Stomach smooth muscle (tissue), 2 donors: ENCODE results near the gene YRDC.

Source experiments
- H3K27ac ChIP-seq: one replicate; pipeline ENCODE4 v1.7.0; 2013; ENCODE audit warnings: mild to moderate bottlenecking, low read length, inconsistent platforms
- H3K27me3 ChIP-seq, 2 donors: one replicate each; pipeline ENCODE4 v1.7.0; 2013; ENCODE audit warnings: low read length in 2 of 2; ENCODE audit not compliant: insufficient read depth in 2 of 2, control insufficient read depth in 1 of 2
- H3K36me3 ChIP-seq, 2 donors: one replicate each; pipeline ENCODE4 v1.7.0; 2013; ENCODE audit warnings: low read length in 2 of 2; ENCODE audit not compliant: control insufficient read depth in 2 of 2, insufficient read depth in 2 of 2
- H3K4me1 ChIP-seq: one replicate; pipeline ENCODE4 v1.7.0; 2013; ENCODE audit warnings: low read length; ENCODE audit not compliant: control insufficient read depth, insufficient read depth
- H3K4me3 ChIP-seq, 2 donors: one replicate each; pipeline ENCODE4 v1.7.0; 2013; ENCODE audit warnings: low read length in 2 of 2
- H3K9ac ChIP-seq, 2 donors: one replicate each; pipeline ENCODE4 v1.7.0; 2013; ENCODE audit warnings: low read length in 2 of 2, mild to moderate bottlenecking in 1 of 2
- H3K9me3 ChIP-seq, 2 donors: one replicate each; pipeline ENCODE4 v1.7.0; 2013; ENCODE audit warnings: low read length in 2 of 2; ENCODE audit not compliant: control insufficient read depth in 2 of 2
- donor health status: healthy.
- donor health status: Pancreatic carcinoma.

Gene YRDC

DNA sequence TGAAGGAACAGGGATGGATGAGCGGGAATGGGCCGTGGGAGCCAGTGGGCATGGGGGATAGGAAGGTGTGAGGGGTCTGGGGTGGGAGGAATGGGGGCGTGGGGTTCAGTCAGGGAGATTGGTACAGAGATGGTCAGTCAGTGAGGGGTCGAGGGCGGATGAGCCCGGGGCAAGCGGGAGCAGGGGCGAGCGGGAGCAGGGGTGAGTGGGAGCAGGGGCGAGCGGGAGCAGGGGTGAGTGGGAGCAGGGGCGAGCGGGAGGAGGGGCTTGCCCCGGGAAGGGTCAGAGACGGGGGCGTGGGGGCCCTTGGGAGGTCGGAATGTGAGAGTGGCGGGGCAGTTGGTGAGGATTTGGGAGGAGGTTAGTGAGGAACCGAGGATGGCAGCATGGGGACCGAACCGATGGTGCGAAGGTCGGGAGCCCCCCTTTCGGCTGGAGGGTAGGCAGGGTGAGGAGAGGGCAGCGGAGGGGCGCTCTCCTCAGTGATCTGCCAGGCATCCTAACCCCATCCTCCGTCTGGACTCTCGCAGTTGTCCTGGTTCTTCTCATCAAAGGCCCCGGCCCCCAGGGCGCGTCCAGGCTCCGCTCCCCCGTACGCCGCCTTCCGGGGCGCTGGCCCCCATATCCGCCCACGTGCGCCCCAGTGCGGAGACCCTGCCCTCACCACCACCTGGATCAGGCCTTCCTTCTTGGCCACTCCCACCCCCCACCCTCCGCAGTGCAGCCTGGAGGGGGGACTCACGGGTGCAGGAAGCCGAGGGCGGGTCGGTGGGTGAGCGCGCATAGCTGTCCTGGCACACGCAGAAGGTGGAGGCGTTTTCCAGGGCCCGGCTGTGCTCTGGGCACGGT lies 54.3 kb downstream of the YRDC start:
- no peak overlapping the region for H3K9ac ChIP-seq
- no peak overlapping the region for H3K4me3 ChIP-seq
- H3K36me3 ChIP-seq, result no peaks in the 10 kb centered on the region
- H3K4me1 ChIP-seq, result no peaks in the 10 kb centered on the region
- H3K27me3 ChIP-seq, result peaks cover 30 to 32% of the 10 kb centered on the region in 2 donors
- H3K9me3 ChIP-seq, result no peaks in the 10 kb centered on the region
- no peak overlapping the region for H3K27ac ChIP-seq
